ENCODE measurements around the gene PGK1.

The PGK1 gene

GRCh38 chrX:78104447-78105176, 564 bp downstream of the PGK1 start:
- in situ Hi-C loops (cut with MboI; ENCODE audit: low pct_unique_long_range_greater_than_20kb, low sequenced_read_pairs, unreplicated experiment) = loop anchor here (10.0 kb wide), 1 partner anchor 200 kb away; no protein-coding TSS in a partner anchor
- no peak for TF ChIP-seq CTCF (IDR thresholded peaks at IDR 0.05; ENCODE audit: extremely low read depth, insufficient read depth, missing control alignments)
- DNase-seq (ENCODE audit: low spot score) = peak; percentile 38

GRCh38 chrX:78105944-78106650, 2.0 kb downstream of the PGK1 start:
- DNase-seq (ENCODE audit: low spot score) = no peak
- in situ Hi-C loops (cut with MboI; ENCODE audit: low pct_unique_long_range_greater_than_20kb, low sequenced_read_pairs, unreplicated experiment) = loop anchor here (10.0 kb wide), 1 partner anchor 201 kb away; no protein-coding TSS in a partner anchor
- TF ChIP-seq CTCF (IDR thresholded peaks at IDR 0.05; ENCODE audit: extremely low read depth, insufficient read depth, missing control alignments) = no peak

GRCh38 chrX:78106651-78106986, 2.6 kb downstream of the PGK1 start:
- no peak for DNase-seq (ENCODE audit: low spot score)
- in situ Hi-C loops (cut with MboI; ENCODE audit: low pct_unique_long_range_greater_than_20kb, low sequenced_read_pairs, unreplicated experiment) = loop anchor here (10.0 kb wide), 1 partner anchor 202 kb away; no protein-coding TSS in a partner anchor
- TF ChIP-seq CTCF (IDR thresholded peaks at IDR 0.05; ENCODE audit: extremely low read depth, insufficient read depth, missing control alignments) = no peak

- in situ Hi-C loops (cut with MboI; ENCODE audit: low pct_unique_long_range_greater_than_20kb, low sequenced_read_pairs, unreplicated experiment) = loop anchor here (10.0 kb wide), 1 partner anchor 205 kb away; no protein-coding TSS in a partner anchor
- TF ChIP-seq CTCF (IDR thresholded peaks at IDR 0.05; ENCODE audit: extremely low read depth, insufficient read depth, missing control alignments) = no peak
- no peak for DNase-seq (ENCODE audit: low spot score)
Measured at GRCh38 chrX:78109458-78109857, 5.4 kb downstream of the PGK1 start.

- DNase-seq (ENCODE audit: low spot score) = no peak
- in situ Hi-C loops (cut with MboI; ENCODE audit: low pct_unique_long_range_greater_than_20kb, low sequenced_read_pairs, unreplicated experiment) = no loop called here
- TF ChIP-seq CTCF (IDR thresholded peaks at IDR 0.05; ENCODE audit: extremely low read depth, insufficient read depth, missing control alignments) = no peak
Measured at GRCh38 chrX:78111140-78111931, 7.3 kb downstream of the PGK1 start.

GRCh38 chrX:78116365-78116764, 12.3 kb downstream of the PGK1 start:
- no peak for TF ChIP-seq CTCF (IDR thresholded peaks at IDR 0.05; ENCODE audit: extremely low read depth, insufficient read depth, missing control alignments)
- in situ Hi-C loops (cut with MboI; ENCODE audit: low pct_unique_long_range_greater_than_20kb, low sequenced_read_pairs, unreplicated experiment) = no loop called here
- DNase-seq (ENCODE audit: low spot score) = no peak

Measured in GM13977 (cell line).